22Rv1 (cell line): ENCODE measurements around the gene FBP2.

ENCODE experiments used
- CTCF ChIP-seq: fragments of 450-650 bp; IDR thresholded peaks from 2 replicates; pipeline ENCODE4 v1.5.1; 2017; ENCODE audit warnings: mild to moderate bottlenecking
- ZFX ChIP-seq: fragments of 450-650 bp; IDR thresholded peaks from 2 replicates; pipeline ENCODE4 v1.6.1; 2017; ENCODE audit warnings: antibody characterized with exemption, borderline replicate concordance

GRCh38 chr9:94607423-94607691, 13.7 kb upstream of the FBP2 start:
- TF ChIP-seq CTCF (no peak), ZFX (no peak)
